Suprapubic skin (tissue), 4 donors: ENCODE data around the gene SIRT7.

Experiments
- EP300 ChIP-seq: sonication (generic); formaldehyde crosslinking; IDR thresholded peaks from one replicate; pipeline ENCODE4 v1.6.1; 2017; ENCODE audit warnings: antibody characterized with exemption
- POLR2A ChIP-seq, 2 donors: fragments of 450-650 bp; IDR thresholded peaks; one replicate each; pipeline ENCODE4 v1.6.1; 2017; ENCODE audit warnings: antibody characterized with exemption in 2 of 2, mild to moderate bottlenecking in 2 of 2, moderate library complexity in 2 of 2
- POLR2AphosphoS5 ChIP-seq, 3 donors: sonication (generic); formaldehyde crosslinking; IDR thresholded peaks; one replicate each; pipeline ENCODE4 v1.6.1; 2017; ENCODE audit warnings: antibody characterized with exemption in 3 of 3
- TF ChIP-seq, protein P1 (sequence below), 2 donors: fragments of 200-600 bp in 1 of 2; fragments of 450-650 bp in 1 of 2; sonication (generic) in 1 of 2; IDR thresholded peaks; one replicate each; pipeline ENCODE4 v1.5.1; 2016 to 2019; ENCODE audit warnings: antibody characterized with exemption in 2 of 2, mild to moderate bottlenecking in 1 of 2, moderate library complexity in 1 of 2

DNA sequence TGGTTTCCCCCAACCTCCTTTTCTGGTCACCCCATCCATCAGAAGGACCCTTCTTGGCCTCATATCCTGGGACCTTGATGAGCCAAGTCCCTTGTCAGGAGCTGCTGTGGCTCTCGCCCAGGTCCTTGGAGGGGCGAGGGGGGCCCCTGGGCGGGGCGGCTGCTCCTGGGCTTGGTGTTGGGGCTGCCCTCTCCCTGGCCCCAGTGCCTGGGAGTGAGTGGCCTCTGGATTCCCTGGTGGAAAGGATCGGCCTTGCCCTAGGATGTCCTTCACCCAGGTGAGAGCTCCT is 49.2 kb upstream of the SIRT7 start:
- TF ChIP-seq, protein P1, sequence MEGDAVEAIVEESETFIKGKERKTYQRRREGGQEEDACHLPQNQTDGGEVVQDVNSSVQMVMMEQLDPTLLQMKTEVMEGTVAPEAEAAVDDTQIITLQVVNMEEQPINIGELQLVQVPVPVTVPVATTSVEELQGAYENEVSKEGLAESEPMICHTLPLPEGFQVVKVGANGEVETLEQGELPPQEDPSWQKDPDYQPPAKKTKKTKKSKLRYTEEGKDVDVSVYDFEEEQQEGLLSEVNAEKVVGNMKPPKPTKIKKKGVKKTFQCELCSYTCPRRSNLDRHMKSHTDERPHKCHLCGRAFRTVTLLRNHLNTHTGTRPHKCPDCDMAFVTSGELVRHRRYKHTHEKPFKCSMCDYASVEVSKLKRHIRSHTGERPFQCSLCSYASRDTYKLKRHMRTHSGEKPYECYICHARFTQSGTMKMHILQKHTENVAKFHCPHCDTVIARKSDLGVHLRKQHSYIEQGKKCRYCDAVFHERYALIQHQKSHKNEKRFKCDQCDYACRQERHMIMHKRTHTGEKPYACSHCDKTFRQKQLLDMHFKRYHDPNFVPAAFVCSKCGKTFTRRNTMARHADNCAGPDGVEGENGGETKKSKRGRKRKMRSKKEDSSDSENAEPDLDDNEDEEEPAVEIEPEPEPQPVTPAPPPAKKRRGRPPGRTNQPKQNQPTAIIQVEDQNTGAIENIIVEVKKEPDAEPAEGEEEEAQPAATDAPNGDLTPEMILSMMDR (IDR thresholded peaks at IDR 0.05): no peak
- TF ChIP-seq POLR2A (IDR thresholded peaks at IDR 0.05): no peak
- TF ChIP-seq POLR2AphosphoS5 (IDR thresholded peaks at IDR 0.05): no peak
- TF ChIP-seq EP300: no peak
